Thyroid gland (tissue), 4 donors: ENCODE results near the gene TAS2R60. TPM values are rescaled to one million over a fixed set of nuclear protein-coding genes. Genes with fewer than 3 reads are reported as not detected.

Experiments used
- DNase-seq, 2 donors: peaks; one replicate each; pipeline ENCODE4 v3.0.0-alpha.2; 2019
- H3K27ac ChIP-seq, 3 donors: fragments of 200-600 bp; sonication (generic); 1 replicate in 2 of 3; 2 replicates in 1 of 3; pipeline ENCODE4 v1.5.1; 2016 to 2019; ENCODE audit warnings: mild to moderate bottlenecking in 1 of 3, moderate library complexity in 1 of 3
- H3K27me3 ChIP-seq: fragments of 200-600 bp; sonication (generic); one replicate; pipeline ENCODE4 v1.5.1; 2019
- H3K36me3 ChIP-seq, 2 donors: fragments of 200-600 bp; sonication (generic); one replicate each; pipeline ENCODE4 v1.5.1; 2016 to 2019
- H3K4me1 ChIP-seq, 2 donors: fragments of 200-600 bp; sonication (generic); one replicate each; pipeline ENCODE4 v1.5.1; 2017 to 2019
- H3K4me3 ChIP-seq, 3 donors: fragments of 200-600 bp; sonication (generic); replicated peaks in 1 of 3; 1 replicate in 2 of 3; 2 replicates in 1 of 3; pipeline ENCODE4 v1.5.1; 2016; ENCODE audit warnings: mild to moderate bottlenecking in 1 of 3
- H3K9me3 ChIP-seq: fragments of 200-600 bp; sonication (generic); one replicate; pipeline ENCODE4 v1.5.1; 2017
- POLR2A ChIP-seq, 2 donors: fragments of 450-650 bp; IDR thresholded peaks; one replicate each; pipeline ENCODE4 v1.6.1; 2017; ENCODE audit warnings: antibody characterized with exemption in 2 of 2, mild to moderate bottlenecking in 2 of 2, moderate library complexity in 1 of 2
- WGBS, 2 donors: methylation state at CpG; one replicate each; pipeline ENCODE4 v1.1.5; 2017; 5-methylcytosine and 5-hydroxymethylcytosine counted together
- intact Hi-C: fragments of 100-400 bp; cut with DNase I; formaldehyde crosslinking; loops from one replicate; pipeline ENCODE4 v1.15.1; 2023
- total RNA-seq, 4 donors: library from RNA; depleted of rRNA; stranded (reverse); fragments of >200 nt; gene quantifications; one replicate each; pipeline ENCODE4 v1.2.3, GENCODE V29; 2016
- TF ChIP-seq, protein P1 (sequence below), 6 experiments: fragments of 200-600 bp in 3 of 6; fragments of 450-650 bp in 3 of 6; sonication (generic) in 3 of 6; IDR thresholded peaks; one replicate each; pipeline ENCODE4 v1.5.1; 2016 to 2019; ENCODE audit warnings: antibody characterized with exemption in 6 of 6, mild to moderate bottlenecking in 2 of 6, inconsistent platforms in 1 of 6, moderate library complexity in 1 of 6

TAS2R60 gene
- total RNA-seq, 4 donors from 2014 or later = not detected

DNA sequence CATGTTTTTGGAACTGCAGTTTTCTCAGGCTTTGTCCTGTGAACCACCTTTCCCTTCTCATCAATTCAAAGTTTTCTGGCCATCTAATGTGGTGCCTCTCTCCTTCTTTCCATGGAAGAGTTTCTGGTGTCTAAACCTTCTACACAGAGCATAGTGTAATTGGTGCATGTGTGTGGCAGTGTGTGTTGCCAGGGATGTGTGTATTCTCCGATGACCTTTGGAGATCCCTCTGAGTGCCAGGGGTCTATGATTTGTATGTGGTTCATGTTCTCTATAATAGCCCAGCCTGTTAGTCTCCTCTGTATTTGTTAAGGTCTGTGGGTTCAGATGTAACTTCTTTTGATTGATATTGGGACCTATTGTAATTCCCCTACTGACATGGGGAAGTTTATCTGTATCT is 1.5 kb downstream of the TAS2R60 start:
- DNase-seq = no peak
- WGBS, 2 donors = 93 to 100% methylated on average over 1 of the region's 1 CpG
- no peaks in the 10 kb centered on the region for H3K9me3 ChIP-seq
- H3K4me3 ChIP-seq = no peak overlapping the region
- peaks cover 5% of the 10 kb centered on the region for H3K27me3 ChIP-seq
- no peak overlapping the region for H3K27ac ChIP-seq
- H3K36me3 ChIP-seq = no peaks in the 10 kb centered on the region
- TF ChIP-seq POLR2A (IDR thresholded peaks at IDR 0.05) = no peak
- TF ChIP-seq, protein P1, sequence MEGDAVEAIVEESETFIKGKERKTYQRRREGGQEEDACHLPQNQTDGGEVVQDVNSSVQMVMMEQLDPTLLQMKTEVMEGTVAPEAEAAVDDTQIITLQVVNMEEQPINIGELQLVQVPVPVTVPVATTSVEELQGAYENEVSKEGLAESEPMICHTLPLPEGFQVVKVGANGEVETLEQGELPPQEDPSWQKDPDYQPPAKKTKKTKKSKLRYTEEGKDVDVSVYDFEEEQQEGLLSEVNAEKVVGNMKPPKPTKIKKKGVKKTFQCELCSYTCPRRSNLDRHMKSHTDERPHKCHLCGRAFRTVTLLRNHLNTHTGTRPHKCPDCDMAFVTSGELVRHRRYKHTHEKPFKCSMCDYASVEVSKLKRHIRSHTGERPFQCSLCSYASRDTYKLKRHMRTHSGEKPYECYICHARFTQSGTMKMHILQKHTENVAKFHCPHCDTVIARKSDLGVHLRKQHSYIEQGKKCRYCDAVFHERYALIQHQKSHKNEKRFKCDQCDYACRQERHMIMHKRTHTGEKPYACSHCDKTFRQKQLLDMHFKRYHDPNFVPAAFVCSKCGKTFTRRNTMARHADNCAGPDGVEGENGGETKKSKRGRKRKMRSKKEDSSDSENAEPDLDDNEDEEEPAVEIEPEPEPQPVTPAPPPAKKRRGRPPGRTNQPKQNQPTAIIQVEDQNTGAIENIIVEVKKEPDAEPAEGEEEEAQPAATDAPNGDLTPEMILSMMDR (IDR thresholded peaks at IDR 0.05) = no peak
- H3K4me1 ChIP-seq = no peaks in the 10 kb centered on the region
- intact Hi-C loops = no loop called here

DNA sequence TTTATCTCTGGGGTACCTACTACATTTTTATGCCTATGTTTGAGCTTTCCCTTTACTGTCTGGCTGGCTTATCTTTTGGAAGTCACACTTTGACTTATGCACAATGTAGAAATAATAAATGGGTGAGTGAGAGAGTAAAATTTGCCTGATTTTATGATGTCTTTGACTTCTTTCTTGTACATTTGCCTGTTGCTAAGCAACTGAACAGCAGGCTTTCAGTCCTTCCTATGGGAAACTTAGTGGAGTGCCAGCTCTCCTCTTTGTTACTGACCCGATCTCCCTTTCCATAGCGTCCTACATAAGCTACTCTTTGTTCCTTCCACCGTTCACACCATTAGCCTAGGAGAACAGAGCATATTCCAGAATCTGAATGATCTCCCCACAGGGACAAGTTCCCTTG is 4.2 kb downstream of the TAS2R60 start:
- H3K9me3 ChIP-seq = no peaks in the 10 kb centered on the region
- peaks cover 5% of the 10 kb centered on the region for H3K27me3 ChIP-seq
- no peak for DNase-seq
- H3K36me3 ChIP-seq = no peaks in the 10 kb centered on the region
- H3K27ac ChIP-seq = no peak overlapping the region
- H3K4me3 ChIP-seq = no peak overlapping the region
- no peak for TF ChIP-seq POLR2A (IDR thresholded peaks at IDR 0.05)
- TF ChIP-seq, protein P1 (IDR thresholded peaks at IDR 0.05) = no peak
- intact Hi-C loops = no loop called here
- no peaks in the 10 kb centered on the region for H3K4me1 ChIP-seq
- WGBS, 2 donors = 30 to 41% methylated on average over 3 of the region's 3 CpGs

DNA sequence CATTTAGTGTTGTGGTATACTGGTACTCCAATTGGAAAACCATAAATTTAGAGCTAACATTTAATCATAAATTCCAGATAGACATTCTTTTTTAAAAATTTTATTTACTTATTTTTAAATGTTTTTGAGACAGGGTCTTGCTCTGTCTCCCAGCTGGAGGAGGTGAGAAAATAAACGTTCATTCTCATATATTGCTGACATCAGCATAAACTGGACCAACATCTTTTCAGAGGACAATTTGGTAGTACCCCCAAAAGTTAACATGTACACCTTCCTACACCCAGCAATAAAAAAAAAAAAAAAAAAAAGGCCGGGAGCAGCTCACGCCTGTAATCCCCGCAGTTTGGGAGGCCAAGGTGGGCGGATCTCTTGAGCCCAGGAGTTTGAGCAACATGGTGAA is 5.2 kb downstream of the TAS2R60 start:
- no peak overlapping the region for H3K4me3 ChIP-seq
- H3K27me3 ChIP-seq = peaks cover 5% of the 10 kb centered on the region
- H3K4me1 ChIP-seq = no peaks in the 10 kb centered on the region
- no peak for DNase-seq
- no peaks in the 10 kb centered on the region for H3K9me3 ChIP-seq
- WGBS, 2 donors = 92 to 94% methylated on average over 5 of the region's 5 CpGs
- intact Hi-C loops = no loop called here
- no peak overlapping the region for H3K27ac ChIP-seq
- no peak for TF ChIP-seq POLR2A (IDR thresholded peaks at IDR 0.05)
- TF ChIP-seq, protein P1 (IDR thresholded peaks at IDR 0.05) = no peak
- no peaks in the 10 kb centered on the region for H3K36me3 ChIP-seq

DNA sequence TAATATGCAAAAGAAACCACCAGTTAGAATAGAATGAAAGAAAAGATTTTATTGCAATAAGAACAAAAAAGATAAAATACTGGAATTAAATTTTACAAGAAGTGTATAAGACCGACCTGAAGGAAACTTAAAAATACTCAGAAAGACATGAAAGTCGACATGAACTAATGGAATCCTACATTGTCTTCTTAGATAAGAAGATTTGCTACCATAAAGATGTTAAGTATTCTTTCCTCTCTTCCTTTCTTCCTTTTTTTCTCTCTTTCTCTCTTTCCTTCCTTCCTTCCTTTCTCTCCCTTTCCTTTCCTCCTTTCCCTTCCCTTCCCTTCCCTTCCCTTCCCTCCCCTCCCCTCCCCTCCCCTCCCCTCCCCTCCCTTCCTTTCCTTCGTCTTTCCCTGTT is 6.5 kb downstream of the TAS2R60 start:
- no peak overlapping the region for H3K4me3 ChIP-seq
- 83 to 86% methylated on average over 3 of the region's 3 CpGs for WGBS, 2 donors

DNA sequence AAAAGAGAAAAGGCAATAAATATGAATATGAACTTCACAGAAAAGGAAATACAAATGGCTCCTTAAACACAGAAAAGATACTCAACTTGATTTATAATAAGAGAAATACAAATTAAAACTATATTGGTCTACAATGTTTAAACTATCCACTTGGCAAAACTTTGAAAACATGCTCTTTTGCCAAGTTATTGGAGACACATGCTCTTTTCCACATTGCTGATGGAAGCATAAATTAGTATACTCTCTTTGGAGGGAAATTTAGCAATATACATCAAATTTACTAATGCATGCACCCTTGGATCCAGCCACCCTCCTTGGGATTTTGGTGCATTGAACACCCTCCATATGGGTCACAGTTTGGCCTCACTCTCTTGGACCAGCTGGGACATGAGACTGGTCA is 7.9 kb downstream of the TAS2R60 start:
- Histone ChIP-seq H3K36me3 (no peaks in the 10 kb centered on the region), H3K27ac (no peak overlapping the region)

More for the DNA sequence above, 6.5 kb downstream of the TAS2R60 start:
- Histone ChIP-seq H3K36me3 (no peaks in the 10 kb centered on the region), H3K4me1 (no peaks in the 10 kb centered on the region), H3K27ac (no peak overlapping the region), H3K27me3 (peaks cover 5% of the 10 kb centered on the region), H3K9me3 (no peaks in the 10 kb centered on the region)
- DNase-seq = no peak
- TF ChIP-seq, protein P1 (IDR thresholded peaks at IDR 0.05) = no peak
- TF ChIP-seq POLR2A (IDR thresholded peaks at IDR 0.05) = no peak
- intact Hi-C loops = no loop called here

More for the DNA sequence above, 7.9 kb downstream of the TAS2R60 start:
- H3K9me3 ChIP-seq = no peaks in the 10 kb centered on the region
- no peaks in the 10 kb centered on the region for H3K4me1 ChIP-seq
- DNase-seq = no peak
- intact Hi-C loops = no loop called here
- H3K27me3 ChIP-seq = peaks cover 5% of the 10 kb centered on the region
- TF ChIP-seq, protein P1 (IDR thresholded peaks at IDR 0.05) = no peak
- no peak for TF ChIP-seq POLR2A (IDR thresholded peaks at IDR 0.05)
- no peak overlapping the region for H3K4me3 ChIP-seq
